NCI-H2196 treated with DMSO at 0.1 percent for 48 hours (cell line): Measurements from ENCODE around the gene TBC1D32.
"Not testable (repeated sequence)": the region's sequence is repeated elsewhere in the genome, so short reads cannot be mapped to it uniquely, and the experiment has no call there.

ENCODE experiments used
- DNase-seq: peaks from one replicate; lab custom pipeline; 2025; ENCODE audit not compliant: unreplicated experiment; lab: John Stamatoyannopoulos, UW

TBC1D32 gene

GRCh38 chr6:121223212-121223611 is 111.1 kb downstream of the TBC1D32 start:
- no peak for DNase-seq

DNA sequence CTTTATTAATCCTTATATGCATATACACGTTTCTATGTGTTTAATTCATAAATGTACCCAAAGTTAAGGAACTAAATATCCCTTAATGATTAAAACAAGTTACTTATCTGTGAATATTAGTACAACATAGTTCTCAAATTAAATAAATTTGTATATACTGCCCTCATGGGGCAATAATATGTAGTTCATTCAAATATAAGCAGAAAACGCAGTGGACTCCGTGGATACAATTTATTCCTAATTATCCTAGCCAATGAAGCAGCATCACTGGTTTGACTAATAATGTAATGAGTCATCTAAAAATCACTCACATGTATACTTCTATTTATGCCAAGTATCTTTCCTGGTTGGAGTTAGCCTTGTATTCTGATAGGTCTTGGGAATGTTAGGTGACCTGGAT is 111.6 kb downstream of the TBC1D32 start:
- no peak for DNase-seq

DNA sequence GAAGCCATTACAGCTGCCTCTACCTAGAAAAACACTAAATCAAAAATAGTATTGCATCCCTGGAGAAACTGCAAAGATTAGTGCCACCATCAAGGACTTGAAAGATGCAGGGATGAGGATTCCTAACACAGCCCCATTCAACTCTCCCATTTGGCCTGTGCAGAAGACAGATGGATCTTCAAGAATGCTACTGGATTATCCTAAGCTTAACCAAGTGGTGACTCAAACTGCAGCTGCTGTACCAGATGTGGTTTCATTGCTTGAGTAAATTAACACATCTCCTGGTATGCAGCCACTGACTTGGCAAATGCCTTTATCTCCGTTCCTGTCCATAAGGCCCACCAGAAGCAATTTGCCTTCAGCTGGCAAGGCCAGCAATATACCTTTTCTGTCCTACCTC is 117.4 kb downstream of the TBC1D32 start:
- no peak for DNase-seq

- DNase-seq, result not testable (repeated sequence)
These were observed 120.9 kb downstream of the TBC1D32 start for GRCh38 chr6:121213341-121213740.

DNA sequence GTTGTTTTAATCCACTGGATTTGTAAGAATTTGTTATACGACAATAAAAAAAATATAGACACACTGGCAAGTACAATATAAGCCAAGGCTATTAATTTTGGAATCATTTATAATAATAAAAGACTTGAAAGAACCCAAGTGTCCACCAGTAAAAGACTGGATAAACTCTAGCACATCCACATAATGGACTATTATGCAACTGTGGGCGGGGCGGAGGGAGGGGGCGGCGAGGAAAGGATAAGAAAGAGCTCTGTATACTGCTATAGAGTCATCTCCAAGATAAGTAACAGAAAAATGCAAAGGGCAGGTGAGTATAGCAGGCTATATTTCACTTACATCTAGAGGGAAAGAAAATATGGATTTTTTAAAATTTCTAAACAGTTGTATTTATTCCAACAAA is 123.3 kb downstream of the TBC1D32 start:
- DNase-seq, result no peak

DNA sequence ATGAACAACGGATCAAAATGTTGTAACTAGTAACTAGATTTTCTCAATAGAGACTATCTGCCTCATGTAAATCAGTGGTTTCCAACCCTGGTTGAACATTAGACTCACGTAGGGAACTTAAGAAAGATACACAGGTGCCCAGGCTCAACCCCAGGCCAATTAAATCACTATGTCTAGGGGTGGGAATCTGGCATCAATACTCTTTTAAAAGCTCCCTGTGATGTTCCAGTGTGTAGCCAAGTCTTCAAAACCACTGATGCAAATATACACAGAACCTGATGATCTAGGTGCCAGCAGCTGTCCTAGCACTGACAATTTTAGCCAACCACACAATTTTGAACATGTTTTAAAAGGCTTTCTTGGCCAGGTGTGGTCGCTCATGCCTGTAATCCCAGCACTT is 128.7 kb downstream of the TBC1D32 start:
- no peak for DNase-seq

DNA sequence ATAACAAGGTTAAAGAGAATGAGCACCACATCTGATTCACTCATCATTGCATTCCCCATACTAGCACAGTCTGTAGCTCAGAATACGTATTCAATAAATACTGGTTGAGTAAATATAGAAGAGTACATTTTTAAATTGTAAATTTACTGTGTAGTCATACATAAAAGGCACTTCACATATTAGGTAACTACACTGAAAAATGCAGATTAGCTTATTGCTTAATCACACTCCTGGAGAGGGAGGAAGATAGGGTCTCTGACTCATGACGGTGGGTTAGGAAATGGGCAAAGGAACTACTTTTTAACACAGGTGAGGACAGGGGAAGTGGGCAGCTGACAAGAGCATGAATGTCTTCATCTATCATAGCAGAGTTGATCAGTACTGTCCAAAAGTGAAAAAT is 133.2 kb downstream of the TBC1D32 start:
- no peak for DNase-seq

DNA sequence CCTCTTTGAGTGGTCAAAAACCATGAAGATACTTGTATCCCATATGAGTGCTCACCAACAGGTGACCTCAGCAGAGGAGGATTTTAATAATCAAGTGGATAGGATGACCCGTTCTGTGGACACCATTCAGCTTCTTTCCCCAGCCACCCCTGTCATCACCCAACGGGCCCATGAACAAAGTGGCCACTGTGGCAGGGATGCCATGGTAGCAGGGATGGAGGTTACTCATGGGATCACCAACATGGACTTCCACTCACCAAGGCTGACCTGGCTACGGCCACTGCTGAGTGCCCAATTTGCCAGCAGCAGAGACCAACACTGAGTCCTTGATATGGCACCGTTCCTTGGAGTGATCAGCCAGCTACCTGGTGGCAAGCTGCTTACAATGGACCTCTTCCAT is 138.2 kb downstream of the TBC1D32 start:
- not testable (repeated sequence) for DNase-seq

DNA sequence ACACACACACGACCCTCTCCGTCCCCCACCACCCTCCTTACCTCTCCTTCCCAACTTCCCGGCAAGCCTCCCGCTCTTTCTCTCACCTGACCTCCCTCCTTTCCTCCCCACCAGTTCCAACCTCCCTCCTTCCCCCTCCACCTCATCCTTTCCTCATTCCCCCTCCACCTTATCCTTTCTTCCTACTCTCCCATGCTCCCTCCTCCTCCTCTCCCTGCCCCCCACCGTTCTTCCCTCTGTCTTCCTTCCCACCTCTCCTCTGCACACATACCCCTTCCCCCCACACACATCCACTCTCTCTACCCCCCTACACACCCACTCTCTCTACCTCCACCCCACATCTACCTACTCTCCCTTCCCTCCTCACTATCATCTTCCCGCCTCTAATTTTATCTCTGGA is 144.2 kb downstream of the TBC1D32 start:
- DNase-seq, result no peak

DNA sequence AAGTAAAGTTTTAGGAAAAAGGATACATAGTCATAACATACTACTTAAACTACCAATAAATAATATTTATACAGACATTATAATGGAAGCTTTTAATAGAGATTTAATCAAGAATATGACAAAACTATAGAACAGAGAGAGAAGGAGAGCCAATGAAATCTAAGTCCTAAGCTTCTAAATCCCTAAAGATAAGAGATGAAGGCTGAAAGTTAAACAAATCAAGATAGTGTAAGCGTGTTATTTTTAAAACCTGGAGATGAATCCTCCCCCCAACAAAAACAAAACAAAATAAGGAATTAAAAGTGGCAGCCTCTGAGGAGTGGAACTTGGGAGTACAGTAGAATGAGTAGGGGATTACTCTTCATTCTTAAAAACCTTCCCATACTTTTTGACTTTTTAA is 145.9 kb downstream of the TBC1D32 start:
- no peak for DNase-seq

DNA sequence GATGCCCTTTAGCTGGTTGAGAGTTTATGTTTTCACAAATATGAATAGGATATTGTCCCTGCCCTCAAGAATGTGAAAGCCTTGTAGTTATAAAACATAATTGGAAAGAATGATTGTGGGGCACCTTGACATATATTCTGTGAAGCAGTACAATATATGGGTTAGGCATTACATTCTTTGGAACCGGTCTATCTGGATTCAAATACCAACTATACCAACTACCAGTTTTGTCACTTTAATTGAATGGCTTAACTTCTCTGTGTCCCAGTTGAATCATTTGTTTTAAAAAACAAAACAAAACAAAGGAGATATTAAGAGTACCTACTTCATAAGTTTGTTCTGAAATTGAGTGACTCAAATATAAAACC is 146.5 kb downstream of the TBC1D32 start:
- DNase-seq, result no peak

DNA sequence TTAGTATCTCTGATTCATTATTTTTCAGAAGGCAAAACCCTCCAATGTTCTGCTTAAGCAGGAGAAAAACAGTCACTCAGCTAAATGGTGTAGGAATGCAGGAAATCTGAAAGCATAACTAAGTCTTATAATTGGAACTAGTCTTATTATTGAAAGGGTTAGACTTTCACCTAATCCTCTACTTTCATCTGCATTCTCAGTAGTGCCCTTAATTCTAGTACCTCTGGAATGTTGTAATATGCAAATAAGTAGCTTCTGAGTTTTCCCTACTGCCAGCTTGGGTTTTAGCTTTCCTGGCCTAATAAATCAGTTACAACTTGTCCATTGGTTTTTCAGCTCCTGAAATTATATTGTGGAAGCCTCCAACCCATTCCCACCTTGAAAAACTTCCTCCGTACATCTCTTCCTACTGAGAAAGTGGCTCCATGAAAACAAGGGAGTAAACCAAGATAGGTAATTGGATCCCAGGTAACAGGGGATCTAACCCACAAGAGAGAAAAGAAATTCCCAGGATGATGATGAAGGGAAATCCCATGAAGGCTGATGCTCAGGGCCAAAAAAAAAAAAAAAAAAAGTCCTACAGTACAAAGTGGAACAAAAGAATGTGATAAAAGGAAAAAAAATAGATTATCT is 147.0 kb downstream of the TBC1D32 start:
- DNase-seq, result no peak

DNA sequence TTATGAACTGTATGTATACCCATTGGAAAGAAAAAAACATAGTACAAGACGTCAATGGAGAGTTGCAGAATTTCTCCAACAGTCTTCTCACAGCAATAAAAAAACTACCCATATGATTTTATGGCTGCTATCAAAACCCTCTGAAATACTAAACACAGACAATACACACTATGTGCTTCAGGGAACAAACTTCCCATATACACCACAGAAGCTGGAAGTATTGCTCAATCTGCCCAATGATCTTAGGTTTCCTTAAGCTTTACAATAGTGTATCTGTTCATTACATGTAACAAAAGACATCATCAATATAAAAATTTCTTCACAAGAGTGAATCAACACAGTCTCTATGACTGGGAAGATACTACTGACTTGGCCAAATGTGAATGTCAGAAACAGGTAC is 150.5 kb downstream of the TBC1D32 start:
- DNase-seq, result no peak

- no peak for DNase-seq
These were observed 158.5 kb downstream of the TBC1D32 start for GRCh38 chr6:121175827-121176226.

- DNase-seq, result not testable (repeated sequence)
These were observed 161.8 kb downstream of the TBC1D32 start for GRCh38 chr6:121172451-121172850.

DNA sequence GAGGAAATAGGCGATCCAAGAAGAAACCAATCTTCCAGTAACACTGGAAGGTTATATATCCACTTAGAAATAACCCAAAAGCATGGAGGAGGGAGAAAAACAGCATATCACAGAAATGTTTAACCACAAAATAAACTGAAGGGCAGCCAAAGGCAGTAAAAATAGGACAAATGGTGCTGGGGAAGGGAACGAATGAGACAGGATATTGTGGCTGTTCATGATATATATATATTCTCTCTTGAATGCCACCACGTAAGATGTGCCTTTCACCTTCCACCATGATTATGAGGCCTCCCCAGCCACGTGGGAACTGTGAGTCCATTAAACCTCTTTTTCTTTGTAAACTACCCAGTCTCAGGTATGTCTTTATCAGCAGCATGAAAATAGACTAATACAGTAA is 162.4 kb downstream of the TBC1D32 start:
- no peak for DNase-seq

GRCh38 chr6:121161886-121162285 is 172.4 kb downstream of the TBC1D32 start:
- no peak for DNase-seq

- no peak for DNase-seq
These were observed 174.0 kb downstream of the TBC1D32 start for GRCh38 chr6:121160276-121160675.

DNA sequence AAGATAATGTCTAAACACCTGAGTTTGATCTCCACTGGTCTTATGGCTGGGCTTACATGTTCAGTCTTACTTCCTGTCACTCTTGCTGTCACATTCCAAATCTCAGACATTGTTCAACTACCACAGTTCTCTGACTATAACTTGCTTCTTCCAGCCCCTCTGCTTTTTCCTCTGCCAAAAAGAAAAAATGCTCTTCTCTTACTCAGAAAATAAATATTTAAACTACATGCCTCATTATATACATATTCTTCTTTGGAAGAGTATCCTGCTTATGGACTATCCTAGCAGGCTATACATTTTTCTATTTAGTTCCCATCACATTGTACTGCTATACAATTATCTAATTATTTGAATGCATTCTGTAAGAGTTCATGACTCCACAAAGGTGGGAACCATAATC is 175.4 kb downstream of the TBC1D32 start:
- DNase-seq, result no peak

DNA sequence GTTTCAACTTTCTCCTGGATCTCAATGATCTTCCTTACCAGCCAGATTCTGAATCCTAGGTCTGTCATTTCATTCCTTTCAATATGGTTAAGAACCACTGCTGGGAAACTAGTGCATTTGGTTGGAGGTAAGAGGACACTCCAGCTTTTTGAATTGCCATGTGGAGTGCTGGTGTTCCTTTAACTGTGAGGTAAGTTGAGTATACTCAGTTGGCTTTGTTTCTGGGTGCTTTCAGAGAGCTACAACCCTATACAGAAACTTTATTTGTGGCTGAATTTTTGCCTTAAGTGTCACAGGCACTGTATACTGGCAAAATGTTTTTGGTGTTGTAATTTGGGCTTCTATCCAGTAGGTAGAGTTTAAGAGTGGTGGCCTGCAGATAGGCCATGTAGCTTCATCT is 175.8 kb downstream of the TBC1D32 start:
- no peak for DNase-seq

GRCh38 chr6:121157906-121158305 is 176.4 kb downstream of the TBC1D32 start:
- DNase-seq, result no peak

DNA sequence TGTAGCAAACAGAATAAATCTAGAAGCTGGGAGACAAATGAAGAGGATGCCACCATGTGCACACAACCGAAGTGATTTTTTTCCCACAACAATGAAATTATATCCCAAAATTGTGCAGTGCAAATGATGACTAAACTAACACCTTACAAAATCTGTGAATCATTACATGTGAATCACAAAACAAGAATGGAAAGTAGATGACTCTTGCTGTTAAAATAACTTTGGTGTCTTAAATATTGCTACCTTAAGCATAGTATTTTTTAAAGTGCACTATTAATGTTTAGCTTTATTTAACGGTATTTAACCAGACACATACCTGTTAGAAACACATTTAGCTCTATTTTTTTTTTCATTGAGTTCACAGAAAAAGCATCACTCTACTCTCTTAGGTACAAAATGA is 190.8 kb downstream of the TBC1D32 start:
- DNase-seq, result no peak

DNA sequence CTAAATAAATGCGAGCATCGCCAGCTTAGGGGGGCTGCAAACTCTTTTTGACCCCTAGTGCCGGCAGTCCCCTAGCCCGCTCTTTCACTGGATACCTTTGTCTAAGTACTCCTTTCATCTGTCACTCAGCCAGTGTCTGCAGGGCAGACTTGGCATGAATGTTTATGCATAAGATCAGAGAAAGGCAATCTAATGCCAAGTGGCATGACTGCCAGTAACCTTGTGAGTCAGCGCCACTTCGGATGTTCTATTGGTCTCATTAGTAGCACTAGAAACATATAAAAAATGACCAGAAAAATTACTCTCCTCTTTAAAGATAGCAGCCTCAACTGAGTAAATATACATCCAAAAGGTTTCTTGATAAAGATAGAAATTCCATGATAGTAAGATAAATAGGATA is 192.2 kb downstream of the TBC1D32 start:
- no peak for DNase-seq

GRCh38 chr6:121135425-121135824 is 198.9 kb downstream of the TBC1D32 start:
- no peak for DNase-seq
